ENCODE measurements around the gene OST4.

The OST4 gene

GRCh38 chr2:27050996-27051901, 20.2 kb downstream of the OST4 start, which contains the start of gene AGBL5:
TSS of gene AGBL5 (plus strand) at chr2:27051668. CDS start at chr2:27052959, 1,291 bp downstream.
- peak; percentile 95 for DNase-seq (ENCODE audit: low read depth)
- TF ChIP-seq, protein P1, sequence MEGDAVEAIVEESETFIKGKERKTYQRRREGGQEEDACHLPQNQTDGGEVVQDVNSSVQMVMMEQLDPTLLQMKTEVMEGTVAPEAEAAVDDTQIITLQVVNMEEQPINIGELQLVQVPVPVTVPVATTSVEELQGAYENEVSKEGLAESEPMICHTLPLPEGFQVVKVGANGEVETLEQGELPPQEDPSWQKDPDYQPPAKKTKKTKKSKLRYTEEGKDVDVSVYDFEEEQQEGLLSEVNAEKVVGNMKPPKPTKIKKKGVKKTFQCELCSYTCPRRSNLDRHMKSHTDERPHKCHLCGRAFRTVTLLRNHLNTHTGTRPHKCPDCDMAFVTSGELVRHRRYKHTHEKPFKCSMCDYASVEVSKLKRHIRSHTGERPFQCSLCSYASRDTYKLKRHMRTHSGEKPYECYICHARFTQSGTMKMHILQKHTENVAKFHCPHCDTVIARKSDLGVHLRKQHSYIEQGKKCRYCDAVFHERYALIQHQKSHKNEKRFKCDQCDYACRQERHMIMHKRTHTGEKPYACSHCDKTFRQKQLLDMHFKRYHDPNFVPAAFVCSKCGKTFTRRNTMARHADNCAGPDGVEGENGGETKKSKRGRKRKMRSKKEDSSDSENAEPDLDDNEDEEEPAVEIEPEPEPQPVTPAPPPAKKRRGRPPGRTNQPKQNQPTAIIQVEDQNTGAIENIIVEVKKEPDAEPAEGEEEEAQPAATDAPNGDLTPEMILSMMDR (IDR thresholded peaks at IDR 0.05; ENCODE audit: low read length, missing control alignments): no peak
- peak within 1 kb of the TSS; percentile 71 for H3K4me3 ChIP-seq (replicated peaks; ENCODE audit: low read depth, low read length)

DNA sequence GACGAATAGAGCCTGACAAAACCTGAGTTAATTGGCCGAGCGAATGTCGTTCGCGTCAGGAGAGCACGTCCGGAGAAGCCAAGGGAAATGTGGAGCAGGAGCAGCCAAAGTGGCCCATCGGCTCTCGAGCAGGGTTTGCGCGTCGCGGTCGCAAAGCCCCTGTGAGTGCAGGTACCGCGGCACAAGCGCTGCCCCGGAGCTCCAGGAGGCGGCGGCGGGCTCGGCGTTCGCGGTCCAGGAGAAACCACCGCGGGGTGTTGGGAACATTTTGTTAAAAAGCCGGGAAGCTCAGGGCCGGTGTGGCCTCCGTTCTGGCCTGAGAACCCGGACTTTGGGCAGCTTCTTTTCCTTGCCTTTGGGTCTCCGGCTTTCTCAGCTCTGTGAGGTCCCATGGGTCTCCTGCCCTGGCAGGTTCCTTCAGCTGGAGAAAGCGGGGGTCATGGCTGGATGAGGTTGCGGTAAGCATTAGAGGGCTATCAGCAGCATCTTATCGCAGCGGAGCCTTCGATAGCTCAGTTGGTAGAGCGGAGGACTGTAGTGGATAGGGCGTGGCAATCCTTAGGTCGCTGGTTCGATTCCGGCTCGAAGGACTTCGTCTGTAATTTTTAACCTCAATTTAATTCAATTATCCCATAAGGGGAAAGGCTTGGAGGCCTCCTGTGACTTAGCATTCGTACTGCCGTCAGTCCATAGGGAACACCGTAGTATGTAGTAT, 21.0 kb downstream of the OST4 start:
- TF ChIP-seq, protein P1 (IDR thresholded peaks at IDR 0.05; ENCODE audit: low read length, missing control alignments): peak; percentile 37
- DNase-seq (ENCODE audit: low read depth): peak; percentile 95
- H3K4me3 ChIP-seq (replicated peaks; ENCODE audit: low read depth, low read length): peak overlapping the region; percentile 71

GRCh38 chr2:27049422-27050280, 21.8 kb downstream of the OST4 start:
- H3K4me3 ChIP-seq (replicated peaks; ENCODE audit: low read depth, low read length): peak overlapping the region; percentile 71
- TF ChIP-seq, protein P1 (IDR thresholded peaks at IDR 0.05; ENCODE audit: low read length, missing control alignments): no peak
- DNase-seq (ENCODE audit: low read depth): no peak

DNA sequence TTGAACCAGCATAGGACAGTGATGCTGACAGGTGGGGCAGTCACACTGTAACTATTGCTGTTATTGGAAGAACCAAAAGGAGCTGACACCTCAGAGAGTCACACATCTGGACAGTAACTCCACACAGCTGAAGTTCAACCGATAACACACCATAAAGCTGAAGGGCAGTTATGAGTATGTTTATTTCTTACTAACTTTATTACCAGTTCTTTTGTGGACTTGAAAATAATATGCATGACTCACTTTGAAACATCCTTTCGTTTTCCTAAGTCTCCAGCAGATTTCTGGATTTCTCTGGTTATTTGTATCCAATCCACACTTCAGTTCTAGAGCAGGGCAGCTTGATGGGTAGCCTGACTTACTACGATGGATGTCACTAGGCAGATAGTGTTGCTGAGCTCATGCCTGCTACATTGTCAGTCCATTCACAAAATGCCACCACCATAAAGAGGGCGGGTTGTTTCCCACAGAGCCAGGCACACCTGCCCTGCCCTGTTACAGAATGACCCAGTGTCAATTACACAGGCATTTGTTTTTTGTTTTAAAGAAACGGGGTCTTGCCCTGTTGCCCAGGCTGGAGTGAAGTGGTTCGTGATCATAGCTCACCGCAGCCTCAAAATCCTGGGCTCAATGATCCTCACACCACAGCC, 28.3 kb downstream of the OST4 start:
- DNase-seq (ENCODE audit: low read depth): no peak

DNA sequence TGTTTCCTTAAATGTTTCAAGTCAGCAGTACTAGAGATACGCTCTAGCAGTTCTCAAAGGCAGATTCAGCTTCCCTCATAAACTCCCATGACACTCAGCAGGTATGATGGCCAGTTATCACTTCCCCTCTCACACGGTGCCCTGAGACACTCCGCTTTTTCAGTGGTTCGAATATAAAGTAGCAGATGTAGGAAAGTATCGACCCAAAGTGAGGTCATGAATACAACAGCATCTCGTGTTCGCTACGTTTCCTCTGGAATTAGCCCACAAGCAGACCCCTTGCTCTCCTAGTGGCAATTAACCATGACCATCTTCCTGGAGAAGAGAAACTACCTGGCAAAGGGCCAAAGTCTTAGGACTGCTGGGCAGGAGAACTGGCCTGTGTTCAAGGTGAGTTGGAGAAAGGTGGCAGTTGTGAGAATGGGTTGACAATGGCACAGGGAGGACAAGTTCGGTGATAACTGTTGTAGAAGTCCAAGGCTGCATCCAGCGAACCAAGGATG, 29.2 kb downstream of the OST4 start:
- DNase-seq (ENCODE audit: low read depth): no peak
- no peak overlapping the region for H3K4me3 ChIP-seq (replicated peaks; ENCODE audit: low read depth, low read length)
- TF ChIP-seq, protein P1 (IDR thresholded peaks at IDR 0.05; ENCODE audit: low read length, missing control alignments): no peak

More for the DNA sequence above, 28.3 kb downstream of the OST4 start:
- no peak overlapping the region for H3K4me3 ChIP-seq (replicated peaks; ENCODE audit: low read depth, low read length)
- TF ChIP-seq, protein P1 (IDR thresholded peaks at IDR 0.05; ENCODE audit: low read length, missing control alignments): no peak

- TF ChIP-seq, protein P1 (IDR thresholded peaks at IDR 0.05; ENCODE audit: low read length, missing control alignments): no peak
- no peak for DNase-seq (ENCODE audit: low read depth)
Observed at GRCh38 chr2:27041752-27042151, 29.7 kb downstream of the OST4 start.

More at GRCh38 chr2:27041752-27042151, 29.7 kb downstream of the OST4 start:
- no peak overlapping the region for H3K4me3 ChIP-seq (replicated peaks; ENCODE audit: low read depth, low read length)
